Left lobe of liver (tissue), 2 donors: Measurements from ENCODE around the gene RASAL1. TPM values are rescaled to one million over a fixed set of nuclear protein-coding genes. Genes with fewer than 3 reads are reported as not detected.
A peak's percentile ranks its signal among the peaks of the same experiment; 100 is the strongest.
"Not testable (repeated sequence)": the region's sequence is repeated elsewhere in the genome, so short reads cannot be mapped to it uniquely, and the experiment has no call there.

Experiments used
- ATAC-seq: fragments of 200-7000 bp; cut with Tn5 transposase; one replicate; pipeline ENCODE4 v1.9.1; 2020; ENCODE audit warnings: mild to moderate bottlenecking, moderate library complexity
- DNase-seq: peaks from one replicate; pipeline ENCODE4 v3.0.0-alpha.2; 2020; ENCODE audit warnings: low spot score
- total RNA-seq: library from RNA; stranded (reverse); gene quantifications from one replicate; pipeline ENCODE4 v1.2.1, GENCODE V29; 2021
- donor health status: DM: no; HTN: no; CAD: no; lungs with moderate emphysema.
- donor health status: DM: no; HTN: yes; CAD: no.

Gene RASAL1
- total RNA-seq, 1 donor from 2014 or later: 0.25 TPM

DNA sequence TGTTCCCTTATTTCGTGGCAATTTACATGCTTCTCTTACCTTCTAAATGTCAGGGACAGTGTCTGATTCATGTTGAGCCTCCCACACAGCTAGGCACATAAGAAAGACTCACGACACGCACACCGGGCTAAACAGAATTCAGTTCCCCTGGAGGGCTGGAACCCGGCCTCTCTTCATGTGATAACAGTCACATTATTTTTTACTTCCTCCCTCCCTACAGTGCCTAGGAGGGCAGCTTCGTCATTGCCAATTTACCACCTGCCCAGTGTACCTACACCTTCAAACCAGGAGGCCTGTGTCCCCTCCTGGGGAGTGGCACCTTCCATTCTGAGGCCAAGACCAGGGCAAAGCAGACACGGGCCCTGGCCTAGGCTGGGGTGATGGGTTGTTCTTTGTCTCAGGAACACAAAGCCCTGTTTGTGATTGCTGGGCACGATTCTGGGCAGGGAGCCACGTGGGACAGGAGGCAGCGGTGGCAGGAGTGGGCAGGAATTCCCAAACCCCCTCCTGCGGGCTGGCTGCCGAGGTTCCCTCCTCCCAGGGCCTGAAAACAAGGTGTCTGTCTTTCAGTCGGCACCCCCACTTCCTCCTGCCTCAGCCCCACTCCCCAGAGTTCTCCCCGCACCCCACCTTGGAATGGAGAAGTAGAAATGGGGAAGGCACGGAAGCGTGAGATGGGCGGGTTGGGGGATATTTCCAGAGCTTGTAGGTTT lies 6.8 kb upstream of the RASAL1 start:
- DNase-seq (no peak), ATAC-seq (peak; percentile 54)

DNA sequence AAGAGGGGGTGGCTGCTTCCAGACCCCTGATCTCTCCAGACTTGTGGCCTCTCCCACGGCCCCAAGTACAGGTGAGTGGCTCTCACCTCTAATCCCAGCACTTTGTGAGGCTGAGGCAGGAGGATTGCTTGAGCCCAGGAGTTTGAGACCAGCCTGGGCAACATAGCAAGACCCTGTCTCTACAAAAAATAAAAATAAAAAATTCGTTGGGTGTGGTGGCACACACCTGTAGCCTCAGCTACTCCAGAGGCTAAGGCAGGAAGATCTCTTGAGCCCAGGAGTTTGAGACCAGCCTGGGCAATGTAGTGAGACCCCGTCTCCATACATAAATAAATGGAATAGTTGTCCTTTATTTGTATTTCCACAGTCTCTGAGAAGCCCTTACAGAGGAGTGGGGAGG lies 6.2 kb upstream of the RASAL1 start:
- not testable (repeated sequence) for ATAC-seq, DNase-seq

- no peak for DNase-seq
- no peak for ATAC-seq
Measured at GRCh38 chr12:113140706-113141105, 5.1 kb upstream of the RASAL1 start.

DNA sequence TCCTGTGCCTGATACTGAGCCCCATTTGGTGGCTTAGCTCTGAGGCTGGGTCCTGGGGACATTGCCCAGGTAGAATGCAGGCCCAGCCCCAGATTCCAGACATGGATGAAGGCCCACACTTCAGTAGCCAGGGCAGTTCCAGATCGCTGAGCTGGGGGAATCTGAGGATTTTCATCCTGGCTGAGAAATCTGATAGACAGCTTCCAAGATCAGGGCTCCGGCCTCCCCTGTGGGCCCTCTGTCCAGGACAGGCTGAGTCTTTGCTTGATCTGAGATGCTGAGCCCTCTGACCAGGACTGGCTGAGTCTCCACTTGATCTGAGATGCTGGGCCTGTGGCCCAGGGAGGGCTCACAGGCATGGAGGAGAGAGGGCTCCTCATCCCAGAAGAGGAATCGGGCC lies 3.3 kb upstream of the RASAL1 start:
- DNase-seq (no peak), ATAC-seq (no peak)

GRCh38 chr12:113137861-113138783 lies 2.6 kb upstream of the RASAL1 start:
- DNase-seq: no peak
- ATAC-seq: no peak

DNA sequence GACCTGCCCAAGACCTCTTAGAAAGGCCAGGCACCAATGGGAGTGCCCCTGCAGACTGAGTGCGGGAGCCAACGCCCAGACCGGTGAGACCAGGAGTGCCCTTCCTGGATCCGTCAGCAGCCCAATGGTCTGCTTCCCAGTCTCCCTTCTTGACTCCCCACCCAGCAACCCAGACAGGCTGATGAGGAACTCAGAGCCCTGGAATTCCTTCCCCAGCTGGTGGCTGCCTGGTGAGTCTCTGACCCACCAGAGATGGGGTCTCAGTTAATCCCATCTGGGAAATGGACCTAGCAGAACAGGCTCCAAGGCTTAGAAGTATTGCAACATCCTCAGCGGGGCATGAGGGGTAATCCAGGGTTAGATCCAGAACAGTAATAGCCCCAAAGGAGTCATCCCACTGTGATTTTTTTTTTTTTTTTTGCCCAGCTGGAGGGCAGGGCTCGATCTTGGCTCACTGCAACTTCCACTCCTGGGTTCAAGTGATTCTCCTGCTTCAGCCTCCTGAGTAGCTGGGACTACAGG lies 1.5 kb upstream of the RASAL1 start:
- no peak for DNase-seq
- ATAC-seq: no peak

DNA sequence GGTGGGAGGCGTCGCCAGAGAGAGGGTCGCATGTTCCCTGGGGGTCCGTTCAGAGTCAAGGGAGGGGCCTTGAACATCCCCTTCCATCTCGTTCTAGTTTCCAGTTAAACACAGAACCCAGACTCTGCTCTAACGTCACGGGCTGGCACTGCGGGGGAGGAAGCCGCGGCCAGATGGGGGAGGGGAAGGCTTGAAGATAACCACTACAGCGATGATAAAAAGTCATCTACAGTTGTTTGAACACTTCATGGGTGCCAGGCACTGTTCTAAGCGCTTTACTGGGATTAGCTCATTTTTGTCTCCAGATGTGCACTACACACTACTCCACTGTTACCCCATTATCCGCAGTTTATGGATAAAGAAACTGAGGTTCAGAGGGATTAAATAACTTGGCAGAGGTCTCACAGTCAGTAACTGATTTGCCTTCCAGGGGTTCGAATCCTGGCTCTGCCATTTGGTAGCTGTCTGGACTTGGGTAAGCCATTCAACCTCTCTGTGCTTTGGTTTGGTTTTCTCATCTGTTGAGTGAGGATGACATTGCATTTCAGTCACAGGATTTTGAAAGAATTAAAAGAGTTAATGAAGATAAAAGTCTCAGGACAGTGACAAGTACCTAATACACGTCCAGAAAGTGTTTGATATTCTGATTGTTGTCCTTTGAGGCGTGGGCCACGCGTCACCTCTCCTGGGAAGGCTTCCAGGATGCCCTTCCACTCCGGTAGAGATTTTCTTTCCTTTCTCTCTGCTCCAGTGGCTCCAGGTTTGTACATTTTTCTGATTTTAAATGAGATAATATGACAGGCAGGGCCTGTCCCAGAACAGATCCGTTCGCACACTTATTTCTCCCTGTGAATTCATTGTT lies 798 bp upstream of the RASAL1 start:
- no peak for DNase-seq

DNA sequence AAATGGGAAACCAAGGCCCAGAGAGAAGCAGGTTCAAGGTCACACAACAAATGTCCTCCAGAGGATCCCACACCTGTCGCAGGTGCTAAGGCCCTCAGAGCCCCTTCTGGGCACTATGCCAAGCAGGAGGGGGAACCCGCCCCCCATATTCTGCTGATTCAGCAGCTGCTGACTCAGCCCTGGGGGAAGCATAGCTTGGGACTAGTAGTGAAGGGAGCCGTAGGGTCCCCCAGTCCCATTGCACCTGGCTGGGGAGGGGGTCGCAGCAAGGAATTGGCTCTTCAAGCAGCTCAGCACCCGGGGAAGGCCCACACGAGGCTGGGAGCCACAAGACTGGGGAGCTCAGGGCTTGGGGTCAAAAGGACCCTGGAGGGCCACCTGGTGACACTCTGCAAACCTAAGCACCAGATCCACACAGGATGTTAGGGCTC lies 1.0 kb downstream of the RASAL1 start:
- DNase-seq: no peak
- ATAC-seq: no peak

More for the DNA sequence above, 798 bp upstream of the RASAL1 start:
- peak; percentile 25 for ATAC-seq

DNA sequence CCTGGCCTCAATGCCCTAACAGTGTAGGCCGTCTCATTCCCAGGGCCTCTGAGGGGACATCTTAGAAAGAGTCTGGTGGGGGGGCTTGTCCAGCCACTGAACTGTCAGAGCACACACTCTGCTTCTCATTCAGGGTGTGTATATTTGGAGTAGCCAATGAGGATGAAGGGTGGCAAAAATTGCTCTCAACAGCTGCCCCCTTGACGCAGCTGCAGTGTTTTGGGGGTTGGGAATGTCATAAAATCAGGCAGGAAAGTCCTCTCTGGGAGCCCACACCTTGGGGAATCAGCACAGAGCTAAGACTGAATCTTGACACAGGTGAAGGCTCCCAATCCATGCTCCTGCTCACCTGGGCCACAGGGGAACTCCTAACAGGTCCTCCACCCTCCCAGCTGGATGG lies 1.5 kb downstream of the RASAL1 start:
- ATAC-seq (no peak), DNase-seq (no peak)

GRCh38 chr12:113133666-113134065 lies 1.9 kb downstream of the RASAL1 start:
- DNase-seq: no peak
- ATAC-seq: no peak

DNA sequence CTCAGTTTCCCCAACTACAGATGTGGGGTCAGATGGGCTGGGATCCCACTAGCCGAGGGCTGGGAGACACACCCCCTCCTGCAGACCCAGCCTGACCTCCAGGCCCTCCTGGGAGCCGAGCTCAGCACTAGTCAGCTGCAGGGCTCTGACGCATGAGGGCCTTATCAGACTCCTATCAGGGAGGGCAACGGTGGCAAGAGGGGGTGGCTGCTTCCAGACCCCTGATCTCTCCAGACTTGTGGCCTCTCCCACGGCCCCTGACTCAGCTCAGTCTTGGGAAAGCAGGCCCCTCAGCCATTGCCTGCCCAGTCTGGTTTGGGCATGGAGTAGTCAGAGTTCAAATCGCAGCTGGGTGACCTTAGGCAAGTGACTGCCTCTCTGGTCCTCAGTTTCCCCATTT lies 2.5 kb downstream of the RASAL1 start:
- ATAC-seq (no peak), DNase-seq (no peak)

GRCh38 chr12:113131556-113131955 lies 4.0 kb downstream of the RASAL1 start:
- ATAC-seq (no peak), DNase-seq (no peak)

- ATAC-seq: no peak
- DNase-seq: no peak
Measured at GRCh38 chr12:113130457-113131135, 5.0 kb downstream of the RASAL1 start.

DNA sequence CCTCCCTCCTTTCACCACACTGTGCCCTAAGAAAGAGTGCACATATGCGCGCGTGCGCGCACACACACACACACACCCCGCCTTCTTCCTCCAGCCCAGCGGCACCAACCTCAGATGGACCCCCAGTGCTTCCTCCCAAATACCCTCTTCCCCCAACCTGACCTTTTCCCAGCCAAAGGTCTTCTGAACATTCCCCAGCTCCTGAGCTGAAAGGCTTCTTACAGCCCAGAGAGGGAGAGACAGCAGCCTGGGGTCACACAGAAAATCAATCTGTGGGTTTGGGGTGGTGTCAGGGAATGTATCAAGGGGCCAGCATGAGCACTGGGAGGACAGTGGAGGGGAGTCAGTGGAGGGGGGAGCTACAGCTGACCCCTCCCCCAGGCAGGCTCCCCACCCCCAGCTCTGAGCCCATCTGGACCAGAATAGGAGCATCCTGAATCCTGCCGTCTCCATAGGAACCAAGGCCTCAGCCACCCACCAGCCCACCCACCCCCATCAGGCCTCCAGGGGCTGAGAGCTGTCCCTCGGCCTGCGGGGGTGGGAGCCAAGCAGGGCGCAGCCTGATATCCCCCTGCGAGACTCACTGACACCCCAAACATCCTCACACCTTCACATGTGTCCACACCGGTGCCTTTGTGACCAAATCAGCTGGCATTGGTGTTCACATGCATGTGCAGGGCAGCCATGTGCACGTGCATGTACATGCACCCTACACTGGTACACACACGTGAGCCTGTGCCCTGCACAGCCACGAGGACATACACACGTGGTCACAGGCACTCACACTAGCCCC lies 5.7 kb downstream of the RASAL1 start:
- DNase-seq (no peak), ATAC-seq (no peak)

DNA sequence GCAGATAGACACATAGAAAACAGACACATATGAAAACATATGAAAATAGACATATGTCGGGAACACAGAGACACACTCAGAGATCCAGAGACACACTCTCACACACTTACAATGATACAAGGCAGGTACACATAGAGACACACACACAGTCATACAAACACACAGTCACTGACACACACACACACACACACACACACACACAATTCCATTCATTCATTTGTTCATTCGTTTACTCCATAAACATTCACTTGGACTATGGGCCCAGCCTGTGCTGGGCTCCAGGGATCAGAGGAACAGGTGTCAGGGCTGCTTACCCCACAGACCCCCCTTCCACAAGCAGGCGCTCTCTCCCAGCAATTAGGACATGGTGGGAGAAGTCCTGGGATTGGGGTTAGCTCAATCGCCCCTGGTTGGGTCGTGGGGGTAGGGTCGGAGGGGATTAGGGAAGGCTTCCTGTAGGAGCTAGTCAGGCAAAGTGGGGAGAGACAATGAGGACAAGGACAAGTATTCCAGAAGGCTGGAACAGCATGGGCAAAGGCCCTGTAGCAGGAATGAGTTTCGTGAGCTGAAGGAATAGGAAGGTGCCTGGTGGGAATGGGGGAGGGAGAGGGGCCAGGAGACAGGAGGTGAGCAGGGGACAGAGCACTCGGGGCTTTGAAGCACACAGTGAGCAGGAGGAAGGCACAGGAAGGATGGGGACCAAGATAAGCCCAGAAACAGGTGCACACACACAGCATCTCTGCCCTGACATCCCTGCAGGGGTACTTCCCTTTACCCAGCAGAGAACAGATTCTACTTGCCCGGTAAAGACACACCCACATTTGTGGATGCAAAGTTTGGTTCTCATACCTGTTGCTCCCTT lies 6.5 kb downstream of the RASAL1 start:
- ATAC-seq (no peak), DNase-seq (no peak)

DNA sequence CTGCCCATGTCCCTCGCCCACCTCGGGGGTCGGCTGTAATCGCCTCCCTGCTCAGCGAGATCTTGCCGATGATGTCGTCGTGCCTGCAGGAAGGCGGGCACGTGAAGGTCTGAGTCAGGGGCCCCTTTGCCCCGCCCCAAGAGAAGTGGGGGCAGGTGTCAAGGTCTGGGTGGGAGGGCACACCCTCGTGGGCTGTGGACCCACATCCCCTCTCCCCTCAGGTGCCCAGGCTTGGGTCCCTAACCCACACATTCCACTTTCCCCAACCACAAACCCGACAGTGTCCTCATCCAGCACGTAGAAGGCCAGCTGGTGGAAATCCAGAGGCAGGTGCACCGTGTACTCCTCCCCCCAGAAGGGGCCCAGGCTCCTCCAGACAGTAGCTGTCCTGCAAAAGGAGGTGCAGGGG lies 7.8 kb downstream of the RASAL1 start:
- ATAC-seq: no peak
- no peak for DNase-seq

DNA sequence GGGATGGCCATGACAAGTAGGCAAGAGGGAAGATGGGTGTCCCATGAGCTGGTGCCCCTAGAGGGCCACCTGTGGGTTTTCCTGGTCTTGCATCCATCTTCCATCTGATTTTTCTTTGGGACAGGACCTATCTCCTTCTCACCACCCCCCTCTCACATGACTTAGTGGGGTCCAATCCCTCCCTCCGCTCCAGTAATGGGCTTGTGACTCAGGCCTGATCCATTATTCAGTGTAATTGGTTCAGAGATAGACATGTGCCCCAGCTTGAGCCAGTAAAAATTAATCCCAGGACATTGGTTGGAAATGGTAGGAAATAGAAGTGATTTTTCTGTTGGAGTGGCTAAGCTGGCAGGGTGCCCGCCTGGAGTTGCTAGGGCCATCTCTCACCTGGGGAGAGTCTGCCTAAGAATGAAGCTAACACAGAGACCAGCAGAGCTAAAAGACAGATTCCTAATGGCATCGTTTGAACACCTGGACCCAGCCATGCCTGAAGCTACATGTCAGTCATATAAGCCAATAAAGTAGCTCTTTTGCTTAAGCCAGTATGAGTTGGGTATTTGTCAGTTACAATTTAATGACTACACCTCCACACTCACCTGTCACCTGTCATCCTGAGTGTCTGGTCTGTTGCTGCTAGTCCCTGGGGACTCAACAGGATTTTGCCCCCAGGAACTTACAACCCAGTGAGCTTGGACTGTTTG lies 14.7 kb downstream of the RASAL1 start:
- DNase-seq (no peak), ATAC-seq (no peak)
